H1 (cell line): ENCODE data around the gene ENKD1. TPM values are rescaled to one million over a fixed set of nuclear protein-coding genes. Genes with fewer than 3 reads are reported as not detected.

Experiments used
- SAP30 ChIP-seq: fragments of 300-600 bp; sonication (generic); IDR thresholded peaks from 2 replicates; pipeline ENCODE4 v1.7.1; 2012; ENCODE audit warnings: low read length, moderate library complexity, mild to moderate bottlenecking, inconsistent platforms; ENCODE audit not compliant: insufficient read depth, insufficient replicate concordance
- polyA plus RNA-seq, 7 experiments: library from polyadenylated mRNA; depleted of rRNA in 3 of 7; stranded (reverse) in 5 of 7; unstranded in 2 of 7; fragments of >200 nt in 5 of 7; fragments of 200-250 nt in 2 of 7; gene quantifications; 1 replicate in 5 of 7; 2 replicates in 1 of 7; 4 replicates in 1 of 7; pipeline versions ENCODE4 v1.2.1 to v1.2.3, GENCODE V29; 2011 to 2013; ENCODE audit warnings: missing spikeins in 2 of 7, mixed read lengths in 2 of 7
- total RNA-seq: library from RNA; stranded (reverse); fragmentation: NEBNext Ultra II Directional; extraction: Animal tissue kit (Norgen Biotek cat#: 25700); gene quantifications from 2 replicates; pipeline ENCODE4 v1.2.1, GENCODE V29; 2021

Gene ENKD1
- total and polyA plus RNA-seq, 2 of the 8 experiments (the other 6 are each of a cell fraction or from before 2014, with no cell fraction given): 12.9 to 16.1 TPM

DNA sequence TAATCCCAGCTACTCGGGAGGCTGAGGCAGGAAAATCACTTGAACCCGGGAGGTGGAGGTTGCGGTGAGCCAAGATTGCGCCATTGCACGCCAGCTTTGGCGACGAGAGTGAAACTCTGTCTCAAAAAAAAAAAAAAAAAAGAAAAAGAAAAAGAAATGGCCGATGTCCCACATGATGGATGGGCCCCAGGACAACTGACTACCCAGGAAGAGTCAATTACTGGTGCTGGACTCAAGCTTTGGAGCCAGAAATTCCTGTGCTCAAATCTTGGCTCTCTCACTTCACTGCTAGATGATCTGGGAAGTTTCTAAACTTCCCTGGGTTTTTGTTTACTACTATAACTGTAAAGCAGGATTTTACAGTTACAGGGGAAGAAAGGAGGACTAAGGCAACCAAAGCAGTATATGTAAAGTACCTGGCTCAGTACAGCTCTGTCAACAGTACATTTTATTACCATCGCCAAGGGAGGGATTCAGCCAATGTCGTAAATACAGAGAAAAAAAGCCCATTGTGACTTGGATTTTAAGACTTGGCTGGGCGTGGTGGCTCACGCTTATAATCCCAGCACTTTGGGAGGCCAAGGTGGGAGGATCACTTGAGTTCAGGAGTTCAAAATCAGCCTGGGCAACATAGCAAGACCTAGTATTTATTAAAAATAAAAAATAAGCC lies 11.9 kb upstream of the ENKD1 start (continued):
- TF ChIP-seq SAP30: no peak
